Uterus (tissue), 2 donors: ENCODE results near the gene MED23.

Experiments
- CTCF ChIP-seq, 4 experiments: fragments of 200-600 bp in 2 of 4; fragments of 450-650 bp in 2 of 4; sonication (generic) in 2 of 4; IDR thresholded peaks; one replicate each; pipeline ENCODE4 v1.5.1; 2016 to 2019; ENCODE audit warnings: antibody characterized with exemption in 4 of 4, mild to moderate bottlenecking in 2 of 4, moderate library complexity in 1 of 4
- POLR2A ChIP-seq, 2 donors: fragments of 450-650 bp; IDR thresholded peaks; one replicate each; pipeline ENCODE4 v1.6.1; 2016; ENCODE audit warnings: antibody characterized with exemption in 2 of 2, mild to moderate bottlenecking in 1 of 2, moderate library complexity in 1 of 2

- no peak for TF ChIP-seq CTCF (IDR thresholded peaks at IDR 0.05)
- TF ChIP-seq POLR2A (IDR thresholded peaks at IDR 0.05), result no peak
Observed at GRCh38 chr6:131669891-131670290, 41.8 kb upstream of the MED23 start.
